CD4-positive, alpha-beta T cell treated with Interleukin-15 for 4 hours (primary cell): ENCODE measurements around the gene HEXB.

Source experiments
- DNase-seq: peaks from one replicate; pipeline ENCODE4 v3.0.0-alpha.2; 2020; ENCODE audit warnings: low spot score

The HEXB gene

GRCh38 chr5:74684900-74685851 is at the start of gene HEXB:
HEXB (plus strand) TSS chr5:74685233; CDS start chr5:74685261, 28 bp downstream.
- peak; percentile 81 for DNase-seq

- DNase-seq, result no peak
Observed at GRCh38 chr5:74636149-74636548, 48.9 kb upstream of the HEXB start.

DNA sequence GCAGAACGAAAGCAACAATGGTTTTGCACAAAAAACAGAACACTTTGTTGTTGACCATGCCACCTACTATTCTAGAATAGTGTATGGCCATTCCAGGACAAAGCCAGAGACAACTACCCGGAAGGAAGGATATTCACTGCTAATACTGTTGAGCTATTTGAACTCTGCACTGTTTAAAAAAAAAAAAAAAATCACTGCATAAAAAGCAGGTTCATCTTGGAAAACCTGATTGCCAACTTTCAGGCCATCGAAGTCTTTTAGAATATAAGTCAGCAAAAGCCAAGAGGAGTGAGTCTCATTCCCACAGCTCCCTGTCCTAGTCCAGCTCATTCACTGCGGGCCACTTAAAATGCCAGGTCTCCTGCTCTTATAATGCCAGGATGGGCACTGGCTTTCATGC is 48.5 kb upstream of the HEXB start:
- no peak for DNase-seq

DNA sequence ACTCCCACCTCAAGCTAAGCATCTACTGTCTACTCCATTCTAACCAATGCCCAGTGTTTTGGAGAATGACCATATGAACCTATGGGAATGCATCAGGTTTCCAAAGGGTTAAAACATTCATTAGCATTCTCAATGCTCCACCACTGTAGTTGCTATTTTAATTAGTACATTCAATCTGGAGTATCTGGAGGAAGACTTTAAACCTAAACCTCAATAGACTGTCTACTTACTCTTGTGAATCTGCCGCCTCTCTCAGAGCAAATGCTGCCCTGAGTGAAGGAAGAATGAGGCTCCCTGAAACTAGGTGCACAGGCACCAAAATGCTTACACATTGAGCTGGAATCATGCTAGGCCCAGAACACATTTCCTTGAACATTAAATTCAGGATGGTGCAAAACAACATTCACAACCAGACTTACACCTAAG is 46.5 kb upstream of the HEXB start:
- DNase-seq, result no peak

- peak; percentile 15 for DNase-seq
Observed at GRCh38 chr5:74638970-74639806, 45.8 kb upstream of the HEXB start.

DNA sequence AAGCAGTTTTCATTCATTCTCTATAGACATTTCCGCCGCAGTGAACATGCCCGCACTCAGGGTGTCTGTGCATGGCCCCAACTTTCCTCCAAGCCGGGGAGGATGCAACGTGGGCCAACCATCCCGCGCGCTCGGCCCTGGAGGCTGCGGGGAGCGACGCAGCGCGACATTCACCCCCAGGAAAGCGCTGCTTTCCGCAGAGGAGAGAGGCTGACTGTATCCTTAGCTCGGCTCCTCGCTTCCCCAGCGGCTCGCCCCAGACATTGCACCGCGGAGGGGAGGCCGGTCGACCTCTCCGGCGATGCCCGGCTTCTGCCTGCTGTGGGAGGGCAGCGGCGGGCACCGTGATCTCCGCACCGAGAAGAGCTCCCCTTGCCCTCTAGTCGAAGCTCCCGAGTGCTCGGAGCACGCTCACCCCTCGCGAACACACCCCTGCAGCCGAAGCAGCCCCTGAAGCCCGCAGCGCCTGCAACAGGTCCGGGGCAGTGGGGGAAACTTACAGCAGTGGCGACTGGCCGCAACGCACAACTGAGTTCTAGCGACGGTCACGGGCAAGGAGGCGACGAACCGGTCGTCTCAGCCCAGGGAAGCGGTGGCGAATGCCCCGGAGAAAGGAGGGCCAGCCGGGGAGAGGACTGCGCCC is 45.1 kb upstream of the HEXB start:
- DNase-seq, result peak; percentile 4

DNA sequence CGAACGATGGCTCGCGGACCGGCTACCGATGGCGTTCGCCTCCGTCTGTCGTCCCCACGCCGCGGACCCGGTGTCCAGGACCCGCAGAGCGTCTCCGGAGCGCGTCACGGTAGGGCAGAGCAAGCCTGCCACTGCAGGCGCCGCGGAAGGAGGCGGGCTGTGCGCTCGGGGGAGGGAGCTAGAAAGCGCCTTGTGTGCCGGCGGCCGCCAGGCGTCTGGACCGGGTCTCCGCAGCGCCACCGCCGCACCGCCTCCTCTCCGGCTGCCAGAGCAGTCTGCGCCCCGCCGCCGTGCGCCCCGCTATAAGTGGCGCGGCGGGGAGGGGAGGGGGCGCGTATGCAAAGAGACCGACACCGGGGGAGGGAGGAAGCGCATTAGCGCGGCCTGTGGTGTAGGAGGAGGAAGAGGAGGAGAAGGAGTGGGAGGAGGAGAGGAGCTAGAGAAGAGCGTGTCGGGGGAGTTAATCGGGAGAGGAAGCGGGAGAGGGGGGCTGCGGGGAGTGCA is 44.5 kb upstream of the HEXB start, which contains the start of gene ENC1:
Gene ENC1, minus strand, starts transcription at position 279 of the 504 bp plus-strand sequence. CDS start 4,243 bp downstream, outside the sequence.
- peak; percentile 71 for DNase-seq

GRCh38 chr5:74640954-74641734 is 43.9 kb upstream of the HEXB start:
- peak; percentile 26 for DNase-seq

DNA sequence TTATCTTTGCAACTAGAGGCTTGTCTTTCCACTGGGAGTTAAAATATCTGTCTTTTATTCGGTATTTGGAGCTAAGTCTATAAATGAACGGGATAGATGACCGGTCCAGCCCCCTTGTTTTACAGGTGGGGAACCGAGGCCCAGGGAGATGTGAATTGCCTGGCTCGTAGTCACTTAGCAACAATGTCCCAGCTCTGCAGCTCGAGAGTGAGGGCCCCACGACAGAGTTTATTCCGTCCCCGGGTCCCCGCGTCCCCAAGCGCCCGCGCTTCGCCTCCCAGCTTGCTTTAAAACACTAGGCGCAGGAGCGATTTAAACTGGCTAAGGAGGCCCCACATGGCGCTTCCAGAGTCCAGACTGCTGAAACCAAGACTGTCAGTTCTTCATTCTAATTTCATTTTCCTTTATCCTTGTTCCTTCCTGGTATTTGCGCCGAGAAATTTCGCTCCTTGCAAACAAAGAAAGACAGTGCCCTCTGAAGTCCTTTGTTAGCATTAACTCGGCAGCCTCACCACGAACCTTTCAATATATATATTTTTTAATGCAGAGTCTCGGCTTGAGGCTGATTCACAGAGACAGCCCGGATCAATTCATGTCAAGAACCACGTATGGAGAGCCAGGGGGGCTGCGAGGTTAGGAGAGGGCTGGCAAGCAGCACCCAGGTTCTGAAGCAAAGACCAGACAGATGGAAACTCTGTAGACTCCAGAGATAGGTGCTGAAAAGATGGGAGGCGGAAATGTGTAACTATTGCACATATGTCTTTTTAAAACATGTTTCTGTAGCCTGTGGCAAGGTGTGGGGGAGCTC is 43.1 kb upstream of the HEXB start:
- DNase-seq, result peak; percentile 13

DNA sequence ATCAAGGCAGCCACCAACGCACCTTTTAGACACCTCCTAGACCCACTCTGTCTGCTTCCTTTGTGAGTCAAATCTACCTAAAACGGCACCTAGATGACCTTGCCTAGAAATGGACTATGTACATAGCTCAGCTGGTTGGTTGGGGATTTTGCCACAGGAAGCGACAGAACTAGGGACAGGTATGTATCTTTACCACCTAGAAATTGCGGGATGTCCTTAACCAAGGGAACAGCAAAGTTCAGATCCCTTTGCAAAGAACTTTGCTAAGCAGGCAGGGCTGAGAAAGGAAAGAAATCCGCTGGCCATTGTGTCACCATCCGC is 42.5 kb upstream of the HEXB start:
- no peak for DNase-seq

GRCh38 chr5:74643111-74643562 is 41.9 kb upstream of the HEXB start:
- DNase-seq, result no peak

DNA sequence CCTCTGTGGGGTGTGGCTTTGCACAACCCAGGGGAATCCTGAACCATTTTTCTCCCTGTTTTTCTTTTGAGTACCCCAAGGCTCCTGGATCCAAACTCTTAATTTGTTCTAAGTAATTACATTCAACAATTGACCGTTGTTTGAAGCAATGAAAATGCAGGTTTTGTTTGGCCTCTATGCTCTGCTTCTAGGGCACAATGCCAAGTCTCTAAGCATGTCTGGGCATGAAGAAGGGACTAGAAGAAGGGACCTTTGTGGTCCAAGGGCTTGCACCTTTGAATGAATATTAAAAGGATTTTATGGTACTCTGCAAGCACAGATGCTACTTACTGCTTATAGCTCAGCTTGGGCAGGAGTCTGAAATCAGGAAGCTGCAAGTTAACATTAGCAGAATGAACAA is 37.9 kb upstream of the HEXB start:
- no peak for DNase-seq

- DNase-seq, result peak; percentile 63
Observed at GRCh38 chr5:74648835-74649293, 36.2 kb upstream of the HEXB start.

- DNase-seq, result no peak
Observed at GRCh38 chr5:74649421-74649973, 35.5 kb upstream of the HEXB start.

- no peak for DNase-seq
Observed at GRCh38 chr5:74651710-74652109, 33.3 kb upstream of the HEXB start.

GRCh38 chr5:74652576-74652975 is 32.5 kb upstream of the HEXB start:
- DNase-seq, result no peak

GRCh38 chr5:74653991-74654390 is 31.0 kb upstream of the HEXB start:
- no peak for DNase-seq

DNA sequence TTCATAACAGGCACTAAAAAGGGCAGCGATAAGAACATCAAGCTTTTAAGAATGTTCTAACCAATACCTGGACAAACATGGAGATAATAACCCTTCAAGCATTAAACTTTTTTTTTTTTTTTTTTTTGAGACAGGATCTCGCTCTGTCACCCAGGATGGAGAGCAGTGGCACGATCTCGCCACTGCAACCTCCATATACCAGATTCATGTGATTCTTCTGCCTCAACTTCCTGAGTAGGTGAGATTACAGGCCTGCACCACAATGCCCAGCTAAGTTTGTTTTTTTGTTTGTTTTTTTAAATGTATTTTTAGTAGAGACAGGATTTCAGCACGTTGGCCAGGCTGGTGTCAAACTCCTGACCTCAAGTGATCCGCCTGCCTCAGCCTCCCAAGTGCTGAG is 29.8 kb upstream of the HEXB start:
- DNase-seq, result no peak

DNA sequence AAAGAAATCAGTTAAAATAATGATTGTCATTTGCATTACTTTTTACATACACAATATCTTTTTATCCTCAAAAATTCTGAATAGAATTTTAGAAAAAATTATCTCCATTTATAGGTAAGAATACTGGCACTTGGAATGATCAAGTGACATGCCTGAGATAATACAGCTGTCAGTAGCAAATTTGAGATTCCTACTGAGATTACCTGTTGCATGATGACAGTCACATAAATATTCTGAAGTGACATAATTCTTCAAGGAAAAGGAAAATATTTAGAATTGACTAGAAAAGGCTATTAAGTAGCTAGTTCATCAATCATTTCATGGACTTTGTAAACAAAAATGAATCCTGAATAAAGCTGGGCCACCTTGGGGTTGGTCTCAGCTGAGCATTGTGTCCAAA is 29.3 kb upstream of the HEXB start:
- no peak for DNase-seq

- DNase-seq, result no peak
Observed at GRCh38 chr5:74657165-74657564, 27.9 kb upstream of the HEXB start.
